ENCODE data around the gene CSRNP2. TPM values are rescaled to one million over a fixed set of nuclear protein-coding genes. Genes with fewer than 3 reads are reported as not detected.

CSRNP2 gene
- total and polyA plus RNA-seq, 2 of the 8 experiments (the other 6 are each of a cell fraction or from before 2014, with no cell fraction given): 13.7 to 34.0 TPM

GRCh38 chr12:51028813-51029150, 54.6 kb downstream of the CSRNP2 start (continued):
- TF ChIP-seq CHD7 (IDR thresholded peaks at IDR 0.05; ENCODE audit: insufficient replicate concordance, low read length): no peak
- TF ChIP-seq EZH2 (IDR thresholded peaks at IDR 0.05; ENCODE audit: low read depth, low read length, severe bottlenecking): no peak
- no peak for TF ChIP-seq POLR2A (IDR thresholded peaks at IDR 0.05; ENCODE audit: control extremely low read depth in 1 of 2, low read depth in 2 of 2, low read length in 2 of 2)
- no peak for TF ChIP-seq EGR1 (IDR thresholded peaks at IDR 0.05; ENCODE audit: borderline replicate concordance, low read depth, low read length)
- TF ChIP-seq ATF3 (IDR thresholded peaks at IDR 0.05; ENCODE audit: insufficient read depth, low read depth, low read length): no peak
- TF ChIP-seq KDM5A (IDR thresholded peaks at IDR 0.05; ENCODE audit: low read length): no peak
- TF ChIP-seq SAP30 (IDR thresholded peaks at IDR 0.05; ENCODE audit: insufficient read depth, insufficient replicate concordance, low read length): no peak
- TF ChIP-seq POU5F1 (IDR thresholded peaks at IDR 0.05; ENCODE audit: low read depth, low read length): no peak
- no peak for TF ChIP-seq BRCA1 (IDR thresholded peaks at IDR 0.05; ENCODE audit: low read depth, low read length)
- no peak for TF ChIP-seq BACH1 (IDR thresholded peaks at IDR 0.05; ENCODE audit: low read length)
- TF ChIP-seq SRF (IDR thresholded peaks at IDR 0.05; ENCODE audit: low read depth, low read length): no peak
- TF ChIP-seq MAX (IDR thresholded peaks at IDR 0.05): no peak
